Hepatocyte (in vitro differentiated cells): Measurements from ENCODE around the gene MAN2A1.

ENCODE experiments used
- EZH2 ChIP-seq: fragments of 200-600 bp; sonication (generic); IDR thresholded peaks from 2 replicates; pipeline ENCODE4 v1.6.1; 2016; ENCODE audit warnings: antibody characterized with exemption, mild to moderate bottlenecking, borderline replicate concordance
- EZH2phosphoT487 ChIP-seq: fragments of 200-600 bp; sonication (generic); IDR thresholded peaks from one replicate; pipeline ENCODE4 v1.6.1; 2018; ENCODE audit warnings: antibody characterized with exemption, mild to moderate bottlenecking, low read depth, moderate library complexity; ENCODE audit not compliant: unreplicated experiment, severe bottlenecking
- TF ChIP-seq, protein P1 (sequence below): fragments of 200-600 bp; sonication (generic); IDR thresholded peaks from 2 replicates; pipeline ENCODE4 v1.5.1; 2016; ENCODE audit warnings: antibody characterized with exemption, mild to moderate bottlenecking; ENCODE audit not compliant: poor library complexity

DNA sequence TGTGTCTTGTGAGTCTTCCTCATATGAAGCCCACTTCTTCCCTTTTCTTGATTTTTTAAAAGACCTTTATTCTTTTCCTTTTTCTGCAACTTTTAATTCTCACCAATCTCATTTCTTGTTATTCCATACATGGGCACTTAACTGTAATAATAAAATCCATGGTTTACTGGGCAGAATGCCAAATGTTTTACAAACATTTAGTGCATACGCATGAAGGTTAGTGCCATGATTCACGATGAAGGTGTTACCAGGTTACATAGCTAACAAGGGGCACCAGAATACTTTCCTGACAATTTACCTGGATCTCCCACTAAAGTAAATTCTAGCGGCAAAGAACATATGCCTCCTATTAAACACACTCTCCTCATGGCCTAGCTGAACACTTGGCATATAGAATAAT, 28.5 kb downstream of the MAN2A1 start:
- TF ChIP-seq, protein P1, sequence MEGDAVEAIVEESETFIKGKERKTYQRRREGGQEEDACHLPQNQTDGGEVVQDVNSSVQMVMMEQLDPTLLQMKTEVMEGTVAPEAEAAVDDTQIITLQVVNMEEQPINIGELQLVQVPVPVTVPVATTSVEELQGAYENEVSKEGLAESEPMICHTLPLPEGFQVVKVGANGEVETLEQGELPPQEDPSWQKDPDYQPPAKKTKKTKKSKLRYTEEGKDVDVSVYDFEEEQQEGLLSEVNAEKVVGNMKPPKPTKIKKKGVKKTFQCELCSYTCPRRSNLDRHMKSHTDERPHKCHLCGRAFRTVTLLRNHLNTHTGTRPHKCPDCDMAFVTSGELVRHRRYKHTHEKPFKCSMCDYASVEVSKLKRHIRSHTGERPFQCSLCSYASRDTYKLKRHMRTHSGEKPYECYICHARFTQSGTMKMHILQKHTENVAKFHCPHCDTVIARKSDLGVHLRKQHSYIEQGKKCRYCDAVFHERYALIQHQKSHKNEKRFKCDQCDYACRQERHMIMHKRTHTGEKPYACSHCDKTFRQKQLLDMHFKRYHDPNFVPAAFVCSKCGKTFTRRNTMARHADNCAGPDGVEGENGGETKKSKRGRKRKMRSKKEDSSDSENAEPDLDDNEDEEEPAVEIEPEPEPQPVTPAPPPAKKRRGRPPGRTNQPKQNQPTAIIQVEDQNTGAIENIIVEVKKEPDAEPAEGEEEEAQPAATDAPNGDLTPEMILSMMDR: no peak
- TF ChIP-seq EZH2: no peak
- TF ChIP-seq EZH2phosphoT487: no peak
